HG02884 (cell line): ENCODE data around the gene GOLGA6B.
A peak's percentile ranks its signal among the peaks of the same experiment; 100 is the strongest.
"Not testable (repeated sequence)": the region's sequence is repeated elsewhere in the genome, so short reads cannot be mapped to it uniquely, and the experiment has no call there.

Experiments
- ATAC-seq: cut with Tn5 transposase; IDR thresholded peaks from one replicate; pipeline ENCODE4 v1.9.1; 2021; ENCODE audit warnings: mild to moderate bottlenecking, moderate library complexity; ENCODE audit not compliant: unreplicated experiment

Gene GOLGA6B

DNA sequence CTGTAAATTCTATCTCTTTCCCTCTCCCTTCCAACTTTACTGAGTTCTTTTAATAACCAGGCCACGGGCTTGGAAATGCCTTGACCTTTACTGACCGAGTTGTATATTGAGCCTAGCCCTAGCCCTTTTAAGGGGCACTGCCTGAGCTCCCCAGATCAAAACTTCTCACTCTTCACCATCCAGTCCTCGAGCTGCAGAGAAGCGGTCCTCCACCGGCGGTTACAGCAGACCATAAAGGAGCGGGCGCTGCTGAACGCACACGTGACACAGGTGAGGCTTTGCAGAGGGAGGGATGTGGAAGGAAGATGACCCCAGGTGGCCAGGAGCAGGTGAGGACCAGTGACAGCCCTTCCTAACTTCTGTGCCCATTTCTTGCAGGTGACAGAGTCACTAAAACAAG, 6.6 kb downstream of the GOLGA6B start:
- ATAC-seq: not testable (repeated sequence)

- not testable (repeated sequence) for ATAC-seq
Observed at GRCh38 chr15:72663931-72664330, 9.4 kb downstream of the GOLGA6B start.

DNA sequence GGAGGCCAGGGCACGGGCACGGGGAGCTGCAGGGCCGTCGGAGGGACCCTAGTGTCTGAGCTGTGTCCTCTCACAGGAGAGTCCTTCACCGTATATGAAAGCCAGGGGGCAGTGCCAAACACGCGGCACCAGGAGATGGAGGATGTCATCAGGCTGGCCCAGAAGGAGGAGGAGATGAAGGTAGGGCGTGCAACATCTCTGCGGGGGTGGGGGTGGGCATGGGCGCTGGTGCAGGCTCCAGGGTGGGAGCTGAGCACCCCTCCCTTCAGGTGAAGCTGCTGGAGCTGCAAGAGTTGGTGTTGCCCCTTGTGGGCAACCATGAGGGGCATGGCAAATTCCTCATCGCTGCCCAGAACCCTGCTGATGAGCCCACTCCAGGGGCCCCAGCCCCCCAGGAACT, 11.2 kb downstream of the GOLGA6B start:
- ATAC-seq: not testable (repeated sequence)

GRCh38 chr15:72669803-72670202, 15.3 kb downstream of the GOLGA6B start:
- not testable (repeated sequence) for ATAC-seq

DNA sequence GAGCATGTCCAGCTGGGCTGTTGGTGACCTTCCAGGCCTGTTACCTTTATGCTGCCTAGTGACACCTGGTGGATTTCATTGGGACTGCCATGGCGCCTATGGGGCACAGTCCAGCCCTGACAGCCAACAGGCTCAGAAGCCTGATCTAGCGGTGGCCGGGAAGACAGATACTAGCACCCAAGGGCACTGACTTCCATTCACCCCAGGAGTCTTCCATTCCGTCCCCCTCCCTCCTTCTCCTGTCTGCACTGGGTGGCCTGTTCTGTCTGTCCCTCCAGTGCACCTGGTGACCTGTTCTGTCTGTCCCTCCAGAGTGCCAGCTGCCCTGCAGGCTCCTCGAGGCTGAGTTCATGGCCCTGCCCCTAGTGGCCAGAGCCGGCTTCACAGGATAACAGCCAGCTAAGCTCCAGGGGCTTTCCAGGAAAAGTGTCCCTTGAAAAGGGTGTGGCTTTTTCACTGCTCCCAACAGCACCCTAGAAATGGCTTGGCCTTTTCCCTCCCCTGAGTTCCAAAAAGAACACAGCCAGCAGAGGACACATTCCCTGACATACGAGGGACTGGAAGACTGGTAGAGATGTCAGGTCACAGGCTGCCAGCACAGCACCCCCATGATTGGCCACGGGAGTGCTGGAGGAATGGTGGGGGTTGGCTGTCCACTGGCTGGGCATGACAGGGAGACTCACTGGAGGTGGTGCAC, 16.3 kb downstream of the GOLGA6B start:
- not testable (repeated sequence) for ATAC-seq

- ATAC-seq: no peak
Observed at GRCh38 chr15:72671525-72671924, 17.0 kb downstream of the GOLGA6B start.

DNA sequence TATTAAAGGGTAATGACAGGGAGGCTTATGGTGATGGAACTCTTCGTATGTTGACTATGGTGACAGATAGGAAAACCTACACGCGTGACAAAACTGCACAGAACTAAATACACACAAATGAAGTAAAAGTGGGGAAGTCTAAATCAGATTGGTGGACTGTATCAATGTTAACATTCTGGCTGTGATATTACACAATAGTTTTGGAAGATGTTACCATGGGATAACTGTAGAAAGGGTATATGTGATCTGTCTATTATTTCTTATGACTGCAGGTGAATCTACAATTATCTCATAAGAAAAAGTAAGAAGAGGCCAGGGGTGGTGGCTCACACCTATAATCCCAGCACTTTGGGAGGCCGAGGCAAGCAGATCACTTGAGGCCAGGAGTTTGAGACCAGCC, 22.3 kb downstream of the GOLGA6B start:
- no peak for ATAC-seq

GRCh38 chr15:72680931-72681330, 26.4 kb downstream of the GOLGA6B start:
- ATAC-seq: no peak

DNA sequence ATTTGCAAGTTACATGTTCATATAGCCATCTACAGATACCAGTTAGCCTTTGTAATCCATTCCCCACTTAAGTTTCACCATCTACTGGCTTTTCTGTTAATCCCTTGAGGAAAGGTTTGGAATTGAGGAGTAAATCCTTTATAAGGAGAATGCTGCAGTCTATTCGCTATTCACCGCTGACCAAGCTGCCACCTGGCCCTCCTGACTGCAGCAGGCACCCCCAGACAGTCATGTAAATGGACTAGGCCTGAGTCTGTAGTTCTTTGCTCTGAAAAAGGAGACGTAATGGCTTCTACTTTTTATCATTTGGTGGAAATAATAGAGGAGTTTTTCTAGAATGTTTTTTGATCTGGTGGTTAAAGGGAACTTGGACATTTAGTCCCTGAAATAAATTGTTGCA, 28.3 kb downstream of the GOLGA6B start:
- no peak for ATAC-seq

- no peak for ATAC-seq
Observed at GRCh38 chr15:72685301-72685924, 30.9 kb downstream of the GOLGA6B start.

- peak; percentile 96 for ATAC-seq
Observed at GRCh38 chr15:72685925-72686794, 31.7 kb downstream of the GOLGA6B start, which contains the start of the genes BBS4 and HIGD2B. TSS of gene BBS4 (plus strand) at chr15:72686207. CDS start at chr15:72686228, 21 bp downstream. TSS of gene HIGD2B (minus strand) at chr15:72686182. CDS start at chr15:72676374, 9,808 bp downstream.

DNA sequence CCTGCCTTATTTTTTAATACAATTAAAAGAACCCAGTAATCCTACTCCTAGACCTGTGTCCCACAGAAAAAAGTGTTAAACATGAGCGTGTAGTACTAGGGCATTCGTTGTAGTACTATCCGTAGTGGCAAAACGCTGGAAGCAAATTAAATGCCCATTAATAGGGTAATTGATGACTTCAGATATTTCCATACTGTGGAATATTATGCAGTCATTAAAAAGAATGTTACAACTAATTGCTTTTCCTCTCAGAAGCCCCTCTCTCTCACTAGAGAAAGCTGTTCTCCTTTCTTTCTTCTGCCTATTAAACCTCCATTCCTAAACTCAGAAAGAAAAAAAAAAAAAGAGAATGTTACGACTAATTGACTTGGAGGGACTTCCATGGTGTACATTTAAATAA, 34.2 kb downstream of the GOLGA6B start:
- no peak for ATAC-seq

DNA sequence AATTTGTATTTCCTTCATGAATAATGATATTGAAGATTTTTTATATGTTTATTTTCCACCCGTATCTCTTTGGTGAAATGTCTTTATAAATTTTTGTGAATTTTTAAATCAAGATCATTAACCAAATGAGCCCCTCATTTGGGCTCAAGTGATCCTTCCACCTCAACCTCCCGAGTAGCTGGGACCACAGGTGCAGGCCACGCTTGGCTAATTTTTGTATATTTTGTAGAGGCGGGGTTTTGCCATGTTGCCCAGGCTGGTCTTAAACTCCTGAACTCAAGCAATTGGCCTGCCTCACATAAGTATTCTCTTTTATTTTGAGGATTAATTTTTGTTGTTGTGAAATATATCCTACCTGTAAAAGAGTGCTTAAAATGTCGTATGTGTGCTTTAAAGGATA, 36.4 kb downstream of the GOLGA6B start:
- ATAC-seq: no peak

DNA sequence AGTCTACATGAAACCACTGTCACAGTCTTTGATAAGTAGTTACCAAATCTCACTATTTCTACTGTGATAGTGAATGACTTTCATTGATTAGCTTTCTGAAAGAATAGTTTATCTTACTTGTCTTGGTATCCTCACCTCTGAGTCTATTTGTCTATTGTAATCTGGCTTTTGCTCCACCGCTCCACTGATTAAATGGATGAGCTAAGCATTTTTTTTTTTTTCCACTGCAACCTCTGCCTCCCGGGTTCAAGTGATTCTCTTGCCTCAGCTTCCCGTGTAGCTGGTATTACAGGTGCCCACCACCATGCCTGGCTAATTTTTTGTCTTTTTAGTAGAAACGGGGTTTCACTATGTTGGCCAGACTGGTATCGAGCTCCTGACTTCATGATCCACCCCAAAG, 44.4 kb downstream of the GOLGA6B start:
- no peak for ATAC-seq

DNA sequence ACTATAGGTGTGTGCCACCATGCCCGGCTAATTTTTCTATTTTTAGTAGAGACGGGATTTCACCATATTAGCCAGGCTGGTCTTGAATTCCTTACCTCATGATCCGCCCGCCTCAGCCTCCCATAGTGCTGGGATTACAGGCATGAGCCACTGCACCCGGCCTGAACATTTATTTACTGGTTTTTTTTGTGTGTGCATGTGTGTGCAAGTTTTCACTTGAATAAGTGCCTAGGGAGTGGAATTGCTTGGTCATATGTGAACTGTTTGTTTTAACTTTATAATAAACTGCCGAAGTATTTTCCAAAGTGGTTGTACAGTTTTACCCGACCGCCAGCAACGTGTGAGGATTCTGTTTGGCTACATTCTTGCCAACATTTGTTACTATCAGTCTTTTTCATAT, 45.6 kb downstream of the GOLGA6B start:
- no peak for ATAC-seq

- ATAC-seq: no peak
Observed at GRCh38 chr15:72706266-72706665, 51.8 kb downstream of the GOLGA6B start.

DNA sequence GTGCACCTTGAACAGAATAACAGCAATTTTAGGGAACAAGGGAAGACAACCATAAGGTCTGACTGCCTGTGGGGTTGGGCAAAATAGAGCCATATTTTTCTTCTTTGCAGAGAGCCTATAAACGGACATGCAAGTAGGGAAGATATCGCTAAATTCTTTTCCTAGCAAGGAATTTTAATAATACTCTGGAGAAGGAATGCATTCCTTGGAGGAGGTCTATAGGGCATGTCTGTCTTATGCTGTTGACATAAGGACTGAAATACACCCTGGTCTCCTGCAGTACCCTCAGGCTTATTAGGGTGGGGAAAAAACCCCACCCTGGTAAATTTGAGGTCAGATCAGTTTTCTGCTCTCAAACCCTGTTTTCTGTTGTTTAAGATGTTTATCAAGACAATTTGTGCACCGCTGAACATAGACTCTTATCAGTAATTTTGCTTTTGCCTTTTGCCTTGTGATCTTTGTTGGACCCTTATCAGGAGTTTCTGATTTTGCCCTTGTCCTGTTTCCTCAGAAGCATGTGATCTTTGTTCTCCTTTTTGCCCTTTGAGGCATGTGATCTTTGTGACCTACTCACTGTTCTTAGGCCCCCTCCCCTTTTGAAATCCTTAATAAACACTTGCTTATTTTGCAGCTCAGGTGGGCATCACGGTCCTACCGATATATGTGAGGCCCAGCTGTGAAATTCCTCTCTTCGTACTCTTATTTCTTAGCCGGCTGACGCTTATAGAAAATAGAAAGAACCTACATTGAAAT, 54.2 kb downstream of the GOLGA6B start:
- ATAC-seq: not testable (repeated sequence)
